ENCODE results near the gene MPDZ.

The MPDZ gene

DNA sequence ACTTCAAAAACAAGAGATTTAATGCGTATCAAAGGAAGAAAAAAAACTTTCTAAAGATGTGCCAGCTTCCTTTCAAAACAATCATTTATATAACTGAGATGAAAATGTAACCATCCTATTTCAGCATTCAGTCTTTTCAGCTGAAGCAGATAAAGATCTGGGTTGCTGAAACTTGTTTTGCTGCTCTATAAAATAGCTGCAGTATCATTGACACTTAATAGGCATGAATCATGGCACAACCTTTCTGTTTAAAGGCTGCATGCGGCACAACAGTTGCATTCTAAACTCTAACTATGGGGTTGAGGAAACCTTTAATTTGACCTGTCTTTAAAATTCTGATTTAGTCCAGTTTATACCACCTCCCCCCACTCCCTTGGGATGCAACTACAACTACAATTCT, 196.7 kb downstream of the MPDZ start:
- DNase-seq (ENCODE audit: low read depth, low spot score) = no peak

DNA sequence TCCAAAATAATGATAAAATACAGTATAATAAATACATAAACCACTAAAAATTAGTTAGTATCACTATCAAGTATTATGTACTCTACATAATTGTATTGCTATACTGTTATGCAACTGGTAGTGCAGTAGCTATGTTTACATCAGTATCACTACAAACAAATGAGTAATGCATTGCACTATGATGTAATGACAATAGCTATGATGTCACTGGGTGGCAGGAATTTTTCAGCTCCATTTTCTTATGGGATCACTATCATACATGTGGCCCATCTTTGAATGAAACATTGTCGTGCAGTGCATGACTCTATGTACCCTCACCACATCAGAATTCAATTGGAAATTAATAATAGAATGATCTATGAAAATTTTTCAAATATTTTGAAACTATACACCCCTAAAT, 201.3 kb downstream of the MPDZ start:
- DNase-seq (ENCODE audit: low read depth, low spot score) = no peak

DNA sequence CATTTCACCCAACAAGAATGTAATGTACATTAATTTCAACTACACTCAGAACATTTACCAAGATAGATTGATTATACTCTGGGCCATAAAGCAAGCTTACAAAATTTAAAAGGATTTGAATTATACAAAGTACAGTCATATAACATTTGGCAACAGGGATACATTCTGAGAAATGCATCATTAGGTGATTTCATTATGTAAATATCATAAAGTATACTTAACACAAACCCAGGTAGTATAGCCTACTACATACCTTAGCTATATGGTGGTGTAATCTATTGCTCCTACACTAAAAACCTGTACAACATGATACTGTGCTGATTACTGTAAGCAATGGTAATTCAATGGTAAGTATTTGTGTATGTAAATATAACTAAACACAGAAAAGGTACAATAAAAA, 202.9 kb downstream of the MPDZ start:
- no peak for DNase-seq (ENCODE audit: low read depth, low spot score)

DNA sequence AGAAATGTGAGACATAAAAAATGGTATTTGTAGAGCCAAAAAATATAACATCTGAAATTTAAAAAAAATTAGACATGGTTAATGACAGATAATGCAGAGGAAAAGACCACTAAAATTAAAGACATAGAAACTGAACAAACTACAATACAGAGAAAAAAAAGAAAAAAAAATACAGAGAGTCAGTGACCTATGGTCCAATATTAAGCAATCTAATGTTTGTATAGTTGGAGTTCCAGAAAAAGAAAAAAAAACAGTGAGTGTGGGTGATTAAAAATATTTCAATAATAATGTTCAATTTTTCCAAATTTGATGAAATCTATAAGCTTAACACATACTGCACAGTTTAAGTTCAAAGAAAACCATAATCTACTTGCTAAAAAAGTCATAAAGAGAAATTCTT, 207.6 kb downstream of the MPDZ start:
- no peak for DNase-seq (ENCODE audit: low read depth, low spot score)

DNA sequence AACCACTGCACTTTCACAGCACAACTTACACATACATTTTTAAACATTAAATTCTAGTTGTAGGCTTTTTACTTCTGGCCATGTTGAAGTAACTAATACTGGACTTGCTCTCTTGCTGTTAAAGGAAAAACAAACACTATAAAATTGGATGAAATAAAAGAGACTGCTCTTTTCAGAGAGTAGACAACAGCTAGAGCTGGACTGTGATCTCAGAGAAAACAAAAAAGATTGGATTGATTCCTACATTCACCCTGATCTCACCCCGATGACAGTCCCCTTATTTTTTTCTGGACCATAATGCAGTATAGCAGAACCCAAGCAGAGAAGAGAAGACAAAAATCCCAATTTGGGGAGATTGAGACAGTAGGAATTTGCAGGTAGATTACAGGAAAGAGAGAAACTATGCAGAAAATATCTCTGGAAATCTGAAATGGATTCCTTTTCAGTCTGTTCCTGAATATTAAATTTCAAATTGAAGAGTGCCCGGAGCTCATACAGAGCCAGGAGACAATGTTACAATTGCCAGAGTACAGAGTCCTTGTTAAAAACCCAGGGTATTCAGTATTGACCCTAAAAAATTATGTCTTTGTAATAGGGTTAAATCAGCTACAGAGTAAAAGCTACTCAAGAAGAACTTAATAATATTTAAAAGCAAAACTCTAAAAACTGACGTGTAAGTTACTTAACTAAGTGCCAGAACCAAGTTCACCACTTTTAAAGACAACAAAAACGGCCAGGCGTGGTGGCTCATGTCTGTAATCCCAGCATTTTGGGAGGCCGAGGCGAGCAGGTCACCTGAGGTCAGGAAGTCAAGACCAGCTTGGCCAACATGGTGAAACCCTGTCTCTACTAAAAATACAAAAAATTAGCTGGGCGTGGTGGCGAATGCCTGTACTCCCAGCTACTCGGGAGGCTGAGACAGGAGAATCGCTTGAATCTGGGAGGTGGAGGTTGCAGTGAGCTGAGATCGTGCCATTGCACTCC, 208.6 kb downstream of the MPDZ start:
- DNase-seq (ENCODE audit: low read depth, low spot score) = no peak

DNA sequence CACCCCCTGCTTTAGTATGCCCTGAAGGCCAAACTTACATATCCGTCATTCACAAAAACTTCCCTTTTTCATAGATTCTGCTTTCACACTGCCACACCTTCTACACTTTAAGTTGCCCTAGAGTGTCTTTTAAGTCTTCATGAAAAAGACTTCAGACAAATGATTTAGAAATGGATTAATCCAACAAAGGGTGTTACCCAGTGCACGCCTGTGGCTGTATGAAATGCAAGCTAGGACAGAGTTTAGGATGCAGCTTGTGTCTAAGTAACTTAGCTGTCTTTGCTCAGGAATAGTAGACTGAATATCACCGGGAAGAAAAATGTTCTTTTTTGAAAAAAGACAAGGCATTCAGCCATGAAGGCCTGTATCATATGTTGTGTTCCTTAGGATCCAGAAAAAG, 210.0 kb downstream of the MPDZ start:
- no peak for DNase-seq (ENCODE audit: low read depth, low spot score)

DNA sequence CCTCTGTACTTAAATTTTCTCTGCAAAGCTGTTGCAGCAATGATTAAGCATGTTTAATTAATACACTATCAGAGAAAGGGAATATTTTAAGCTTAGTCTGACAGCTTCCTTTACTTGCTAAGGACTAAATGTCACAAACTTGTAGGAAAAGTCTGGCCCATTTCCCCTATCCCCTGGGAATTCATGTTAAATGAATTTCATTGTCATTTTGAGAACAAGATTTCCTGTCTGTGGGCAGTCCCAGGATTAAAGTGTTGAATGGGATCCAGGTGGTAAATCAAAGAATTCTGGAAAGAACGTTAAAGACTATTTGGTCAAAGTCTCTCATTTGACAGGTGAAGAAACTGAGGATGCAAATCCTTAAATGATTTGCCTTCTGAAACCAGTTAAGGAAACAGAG, 214.8 kb downstream of the MPDZ start:
- no peak for DNase-seq (ENCODE audit: low read depth, low spot score)

DNA sequence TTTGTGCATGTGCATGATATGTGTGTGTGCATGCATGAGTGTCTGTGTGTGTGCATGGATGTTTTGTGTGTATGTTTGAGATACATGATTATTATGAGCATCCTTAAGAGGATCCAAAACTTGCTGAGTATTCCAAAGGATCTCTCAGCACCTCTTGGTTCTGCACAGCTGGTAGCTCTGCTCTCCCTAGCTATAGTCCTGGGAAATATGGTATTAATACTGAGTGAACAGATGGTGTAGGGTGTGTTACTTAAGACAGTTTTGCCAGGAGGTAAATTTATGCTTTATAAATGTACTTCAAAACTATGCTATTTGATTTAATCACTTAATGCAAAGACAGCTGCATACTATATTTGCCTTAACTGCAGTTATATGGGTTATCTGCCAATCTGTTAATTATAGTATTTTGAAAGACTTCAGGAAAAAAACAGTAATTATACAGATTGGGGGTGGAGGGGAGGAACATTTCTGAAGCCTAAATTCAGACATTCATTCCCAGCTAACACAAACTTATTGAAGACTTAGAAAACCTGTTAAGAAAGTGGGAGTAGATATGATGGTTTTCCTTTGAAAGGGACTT, 215.5 kb downstream of the MPDZ start:
- DNase-seq (ENCODE audit: low read depth, low spot score) = no peak

DNA sequence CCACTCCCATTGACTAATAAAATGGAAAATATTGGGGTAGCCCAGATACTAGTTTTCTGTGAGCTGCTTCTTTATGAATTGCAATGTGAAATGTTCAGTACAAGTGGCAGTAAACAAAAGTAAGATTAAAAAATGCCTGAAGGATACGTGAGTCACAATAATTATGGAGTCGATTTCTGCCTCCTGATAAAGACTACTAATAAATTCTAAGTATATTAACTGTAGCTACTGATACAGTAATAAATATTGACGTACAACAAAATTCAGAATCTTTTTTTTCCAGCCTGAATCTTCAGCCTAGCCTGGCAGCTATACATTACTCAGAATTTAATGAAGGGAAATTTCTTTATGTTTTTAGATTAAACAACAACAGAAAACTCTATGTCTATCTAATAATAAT, 218.1 kb downstream of the MPDZ start:
- DNase-seq (ENCODE audit: low read depth, low spot score) = no peak

Measured in activated CD4-positive, CD25-positive, alpha-beta regulatory T cell treated with anti-CD3 and anti-CD28 coated beads, Interleukin-2, amount 50 U/mL, for 16 hours (primary cell).